ENCODE data around the gene HSBP1L1. TPM values are rescaled to one million over a fixed set of nuclear protein-coding genes. Genes with fewer than 3 reads are reported as not detected.

HSBP1L1 gene
- total RNA-seq, 1 donor from 2014 or later, result 6.1 TPM

DNA sequence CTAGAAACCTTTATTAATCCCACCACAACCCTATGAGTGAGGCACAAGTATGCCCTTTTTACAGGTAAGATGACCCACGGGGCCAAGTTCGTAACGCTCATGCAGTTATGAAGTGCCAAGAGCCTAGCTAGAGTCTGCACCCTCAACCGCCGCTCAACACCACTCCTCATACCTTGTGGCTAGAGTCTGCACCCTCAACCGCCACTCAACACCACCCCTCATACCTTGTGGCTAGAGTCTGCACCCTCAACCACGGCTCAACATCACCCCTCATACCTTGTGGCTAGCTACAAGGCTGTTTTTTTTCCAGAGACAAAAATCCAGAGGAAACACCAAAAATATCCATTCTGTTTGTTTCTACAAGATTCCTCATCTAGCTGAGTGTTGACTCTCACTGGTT lies 19.4 kb downstream of the HSBP1L1 start:
- H3K27me3 Mint-ChIP-seq (ENCODE audit: low read depth, unreplicated experiment), result no peaks in the 10 kb centered on the region
- peaks cover 6% of the 10 kb centered on the region for H3K36me3 ChIP-seq (ENCODE audit: insufficient read depth, low read length)
- no peak overlapping the region for H2AFZ ChIP-seq (ENCODE audit: low read depth, low read length)
- FAIRE-seq, result no peak
- H3K27ac Mint-ChIP-seq (ENCODE audit: unreplicated experiment), result no peak overlapping the region
- no peak overlapping the region for H3K9ac ChIP-seq (ENCODE audit: low read length)
- no peak overlapping the region for H3K4me3 ChIP-seq (ENCODE audit: insufficient read depth, low read depth, low read length)
- H3K79me2 ChIP-seq (ENCODE audit: insufficient read depth, low read length), result peaks cover 97% of the 10 kb centered on the region
- H3K9me3 Mint-ChIP-seq (ENCODE audit: unreplicated experiment), result no peaks in the 10 kb centered on the region
- peaks cover 7% of the 10 kb centered on the region for H3K4me1 ChIP-seq (ENCODE audit: insufficient read depth, low read length)
- H4K20me1 ChIP-seq (ENCODE audit: insufficient read depth, low read length), result peaks cover 93% of the 10 kb centered on the region
- no peak overlapping the region for H3K4me2 ChIP-seq (ENCODE audit: low read length)
- peak; percentile 60 for DNase-seq (ENCODE audit: low read depth)
- H3K9me3 ChIP-seq (ENCODE audit: insufficient read depth, low read depth, low read length), result no peaks in the 10 kb centered on the region
- no peak overlapping the region for H3K27ac ChIP-seq (ENCODE audit: low read depth, low read length)
- H3K36me3 Mint-ChIP-seq (ENCODE audit: low read depth, unreplicated experiment), result peaks cover 4% of the 10 kb centered on the region
- H3K4me3 Mint-ChIP-seq (ENCODE audit: unreplicated experiment), result no peak overlapping the region
- H3K4me1 Mint-ChIP-seq (ENCODE audit: low read depth, unreplicated experiment), result peaks cover 28% of the 10 kb centered on the region
- no peaks in the 10 kb centered on the region for H3K27me3 ChIP-seq (ENCODE audit: insufficient read depth, low read length)
- TF ChIP-seq EZH2 (IDR thresholded peaks at IDR 0.05; ENCODE audit: insufficient read depth, low read length), result no peak
- TF ChIP-seq, protein P1, sequence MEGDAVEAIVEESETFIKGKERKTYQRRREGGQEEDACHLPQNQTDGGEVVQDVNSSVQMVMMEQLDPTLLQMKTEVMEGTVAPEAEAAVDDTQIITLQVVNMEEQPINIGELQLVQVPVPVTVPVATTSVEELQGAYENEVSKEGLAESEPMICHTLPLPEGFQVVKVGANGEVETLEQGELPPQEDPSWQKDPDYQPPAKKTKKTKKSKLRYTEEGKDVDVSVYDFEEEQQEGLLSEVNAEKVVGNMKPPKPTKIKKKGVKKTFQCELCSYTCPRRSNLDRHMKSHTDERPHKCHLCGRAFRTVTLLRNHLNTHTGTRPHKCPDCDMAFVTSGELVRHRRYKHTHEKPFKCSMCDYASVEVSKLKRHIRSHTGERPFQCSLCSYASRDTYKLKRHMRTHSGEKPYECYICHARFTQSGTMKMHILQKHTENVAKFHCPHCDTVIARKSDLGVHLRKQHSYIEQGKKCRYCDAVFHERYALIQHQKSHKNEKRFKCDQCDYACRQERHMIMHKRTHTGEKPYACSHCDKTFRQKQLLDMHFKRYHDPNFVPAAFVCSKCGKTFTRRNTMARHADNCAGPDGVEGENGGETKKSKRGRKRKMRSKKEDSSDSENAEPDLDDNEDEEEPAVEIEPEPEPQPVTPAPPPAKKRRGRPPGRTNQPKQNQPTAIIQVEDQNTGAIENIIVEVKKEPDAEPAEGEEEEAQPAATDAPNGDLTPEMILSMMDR (IDR thresholded peaks at IDR 0.05; ENCODE audit: insufficient read depth, low read depth, low read length), result no peak

DNA sequence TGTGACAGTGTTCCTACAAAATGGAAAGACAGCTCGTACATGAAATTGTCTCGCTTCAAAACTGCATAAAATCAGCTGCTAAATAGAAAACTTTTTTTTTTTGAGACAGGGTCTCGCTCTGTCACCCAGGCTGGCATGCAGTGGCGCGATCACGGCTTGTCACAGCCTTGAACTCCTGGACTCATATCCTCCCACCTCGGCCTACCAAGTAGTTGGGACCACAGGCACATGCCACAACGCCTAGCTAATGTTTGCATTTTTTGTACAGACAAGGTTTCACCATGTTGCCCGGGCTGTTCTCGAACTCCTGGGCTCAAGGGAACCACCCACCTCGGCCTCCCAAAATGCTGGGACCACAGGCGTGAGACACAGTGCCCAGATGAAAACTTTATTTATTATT lies 20.7 kb downstream of the HSBP1L1 start:
- peaks cover 7% of the 10 kb centered on the region for H3K4me1 ChIP-seq (ENCODE audit: insufficient read depth, low read length)
- no peak for FAIRE-seq
- H3K9me3 ChIP-seq (ENCODE audit: insufficient read depth, low read depth, low read length), result no peaks in the 10 kb centered on the region
- no peak for DNase-seq (ENCODE audit: low read depth)
- Mint-ChIP-seq H3K27me3 (ENCODE audit: low read depth, unreplicated experiment) (no peaks in the 10 kb centered on the region), H3K27ac (ENCODE audit: unreplicated experiment) (no peak overlapping the region), H3K36me3 (ENCODE audit: low read depth, unreplicated experiment) (peaks cover 3% of the 10 kb centered on the region), H3K9me3 (ENCODE audit: unreplicated experiment) (no peaks in the 10 kb centered on the region), H3K4me1 (ENCODE audit: low read depth, unreplicated experiment) (peaks cover 23% of the 10 kb centered on the region), H3K4me3 (ENCODE audit: unreplicated experiment) (no peak overlapping the region)
- H3K27ac ChIP-seq (ENCODE audit: low read depth, low read length), result no peak overlapping the region
- H4K20me1 ChIP-seq (ENCODE audit: insufficient read depth, low read length), result peaks cover 79% of the 10 kb centered on the region
- H3K4me3 ChIP-seq (ENCODE audit: insufficient read depth, low read depth, low read length), result no peak overlapping the region
- no peak overlapping the region for H2AFZ ChIP-seq (ENCODE audit: low read depth, low read length)
- H3K36me3 ChIP-seq (ENCODE audit: insufficient read depth, low read length), result peaks cover 6% of the 10 kb centered on the region
- TF ChIP-seq EZH2 (IDR thresholded peaks at IDR 0.05; ENCODE audit: insufficient read depth, low read length), result no peak
- H3K9ac ChIP-seq (ENCODE audit: low read length), result no peak overlapping the region
- peaks cover 83% of the 10 kb centered on the region for H3K79me2 ChIP-seq (ENCODE audit: insufficient read depth, low read length)
- no peaks in the 10 kb centered on the region for H3K27me3 ChIP-seq (ENCODE audit: insufficient read depth, low read length)
- H3K4me2 ChIP-seq (ENCODE audit: low read length), result no peak overlapping the region

DNA sequence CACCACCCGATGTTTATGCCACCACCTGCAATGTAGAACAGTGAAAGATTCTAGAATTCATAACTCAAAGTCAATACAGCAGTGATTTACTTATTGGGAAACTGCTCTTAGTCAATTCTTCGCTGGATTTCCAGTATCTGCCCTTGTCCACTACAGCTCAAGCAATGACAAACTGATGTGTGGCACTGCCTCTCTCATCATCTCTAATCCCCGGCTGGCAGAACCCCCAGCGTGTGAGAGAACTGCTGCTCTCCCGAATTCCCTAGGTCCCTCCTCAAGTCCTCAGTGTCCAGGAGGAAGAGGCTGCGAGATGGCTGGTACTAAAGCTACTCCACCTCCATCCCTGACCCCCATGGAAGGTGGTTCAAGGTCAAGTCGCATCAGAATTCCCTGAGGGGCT lies 22.3 kb downstream of the HSBP1L1 start:
- Histone ChIP-seq H3K79me2 (ENCODE audit: insufficient read depth, low read length) (peaks cover 67% of the 10 kb centered on the region), H3K4me3 (ENCODE audit: insufficient read depth, low read depth, low read length) (peak overlapping the region; percentile 78), H4K20me1 (ENCODE audit: insufficient read depth, low read length) (peaks cover 64% of the 10 kb centered on the region), H3K27me3 (ENCODE audit: insufficient read depth, low read length) (no peaks in the 10 kb centered on the region), H3K27ac (ENCODE audit: low read depth, low read length) (no peak overlapping the region), H3K9me3 (ENCODE audit: insufficient read depth, low read depth, low read length) (no peaks in the 10 kb centered on the region), H3K36me3 (ENCODE audit: insufficient read depth, low read length) (peaks cover 6% of the 10 kb centered on the region), H3K9ac (ENCODE audit: low read length) (peak overlapping the region; percentile 87), H3K4me2 (ENCODE audit: low read length) (peak overlapping the region; percentile 86), H3K4me1 (ENCODE audit: insufficient read depth, low read length) (peaks cover 7% of the 10 kb centered on the region), H2AFZ (ENCODE audit: low read depth, low read length) (no peak overlapping the region)
- Mint-ChIP-seq H3K4me1 (ENCODE audit: low read depth, unreplicated experiment) (peaks cover 20% of the 10 kb centered on the region), H3K36me3 (ENCODE audit: low read depth, unreplicated experiment) (peaks cover 3% of the 10 kb centered on the region), H3K9me3 (ENCODE audit: unreplicated experiment) (no peaks in the 10 kb centered on the region), H3K27ac (ENCODE audit: unreplicated experiment) (peak overlapping the region; percentile 59), H3K27me3 (ENCODE audit: low read depth, unreplicated experiment) (no peaks in the 10 kb centered on the region), H3K4me3 (ENCODE audit: unreplicated experiment) (peak overlapping the region; percentile 96)
- FAIRE-seq (no peak), DNase-seq (ENCODE audit: low read depth) (no peak)
- TF ChIP-seq EZH2 (IDR thresholded peaks at IDR 0.05; ENCODE audit: insufficient read depth, low read length), result no peak
- TF ChIP-seq, protein P1 (IDR thresholded peaks at IDR 0.05; ENCODE audit: insufficient read depth, low read depth, low read length), result no peak
